Trophoblast cell (in vitro differentiated cells and primary cell): Measurements from ENCODE around the gene PRIM2.
"Not testable (repeated sequence)": the region's sequence is repeated elsewhere in the genome, so short reads cannot be mapped to it uniquely, and the experiment has no call there.

Experiments
- DNase-seq, 2 donors: peaks; one replicate each; pipeline ENCODE4 v3.0.0-alpha.2; 2016
- H2AFZ ChIP-seq: 2 replicates; pipeline ENCODE4 v1.6.1; 2013; ENCODE audit warnings: low read length, moderate library complexity, mild to moderate bottlenecking; ENCODE audit not compliant: insufficient read depth, poor library complexity
- H2AK5ac ChIP-seq: 2 replicates; pipeline ENCODE4 v1.6.1; 2013; ENCODE audit warnings: mild to moderate bottlenecking, low read length
- H2BK120ac ChIP-seq: 2 replicates; pipeline ENCODE4 v1.6.1; 2013; ENCODE audit warnings: low read length, mild to moderate bottlenecking, moderate library complexity; ENCODE audit not compliant: insufficient read depth, poor library complexity
- H2BK12ac ChIP-seq: 2 replicates; pipeline ENCODE4 v1.6.1; 2013; ENCODE audit warnings: mild to moderate bottlenecking, low read length, moderate library complexity
- H2BK5ac ChIP-seq: 2 replicates; pipeline ENCODE4 v1.6.1; 2013; ENCODE audit warnings: low read length, low read depth, moderate library complexity, mild to moderate bottlenecking; ENCODE audit not compliant: poor library complexity
- H3K14ac ChIP-seq: 2 replicates; pipeline ENCODE4 v1.6.1; 2013; ENCODE audit warnings: mild to moderate bottlenecking, low read length
- H3K18ac ChIP-seq: 2 replicates; pipeline ENCODE4 v1.6.1; 2013; ENCODE audit warnings: mild to moderate bottlenecking, low read length
- H3K23ac ChIP-seq: 2 replicates; pipeline ENCODE4 v1.6.1; 2013; ENCODE audit warnings: low read length
- H3K27ac ChIP-seq: 2 replicates; pipeline ENCODE4 v1.5.1; 2013; ENCODE audit warnings: low read depth, mild to moderate bottlenecking, inconsistent platforms, low read length, moderate library complexity
- H3K27me3 ChIP-seq: 2 replicates; pipeline ENCODE4 v1.6.1; 2013; ENCODE audit warnings: inconsistent platforms, mild to moderate bottlenecking, low read length, moderate library complexity; ENCODE audit not compliant: insufficient read depth
- H3K36me3 ChIP-seq, 2 experiments: 1 replicate in 1 of 2; 2 replicates in 1 of 2; pipeline ENCODE4 v1.6.1; 2013; ENCODE audit warnings: low read length in 2 of 2, mild to moderate bottlenecking in 2 of 2, moderate library complexity in 1 of 2; ENCODE audit not compliant: insufficient read depth in 2 of 2, control insufficient read depth in 1 of 2
- H3K4ac ChIP-seq: 2 replicates; pipeline ENCODE4 v1.6.1; 2013; ENCODE audit warnings: low read depth, mild to moderate bottlenecking, low read length, moderate library complexity
- H3K4me1 ChIP-seq, 2 experiments: 1 replicate in 1 of 2; 2 replicates in 1 of 2; pipeline ENCODE4 v1.6.1; 2013; ENCODE audit warnings: low read length in 2 of 2, mild to moderate bottlenecking in 2 of 2, moderate library complexity in 1 of 2; ENCODE audit not compliant: insufficient read depth in 2 of 2, control insufficient read depth in 1 of 2
- H3K4me2 ChIP-seq: 2 replicates; pipeline ENCODE4 v1.6.1; 2013; ENCODE audit warnings: inconsistent platforms, mild to moderate bottlenecking, low read length, moderate library complexity
- H3K4me3 ChIP-seq: 2 replicates; pipeline ENCODE4 v1.5.1; 2013; ENCODE audit warnings: mild to moderate bottlenecking, low read depth, low read length, inconsistent platforms
- H3K79me1 ChIP-seq: one replicate; pipeline ENCODE4 v1.6.1; 2013; ENCODE audit warnings: low read length
- H3K79me2 ChIP-seq: 2 replicates; pipeline ENCODE4 v1.6.1; 2013; ENCODE audit warnings: low read length, mild to moderate bottlenecking; ENCODE audit not compliant: control insufficient read depth, insufficient read depth, poor library complexity
- H3K9ac ChIP-seq: 2 replicates; pipeline ENCODE4 v1.6.1; 2013; ENCODE audit warnings: mild to moderate bottlenecking, low read length
- H3K9me3 ChIP-seq: 2 replicates; pipeline ENCODE4 v1.6.1; 2013; ENCODE audit warnings: low read depth, mild to moderate bottlenecking, control low read depth, inconsistent platforms, low read length; ENCODE audit not compliant: insufficient read depth
- H4K12ac ChIP-seq: 2 replicates; pipeline ENCODE4 v1.6.1; 2013; ENCODE audit warnings: low read depth, mild to moderate bottlenecking, low read length, moderate library complexity
- H4K8ac ChIP-seq: 2 replicates; pipeline ENCODE4 v1.6.1; 2013; ENCODE audit warnings: low read depth, mild to moderate bottlenecking, low read length, moderate library complexity
- H4K91ac ChIP-seq: one replicate; pipeline ENCODE4 v1.6.1; 2013; ENCODE audit warnings: low read depth, mild to moderate bottlenecking, low read length, moderate library complexity
- WGBS: extraction: QIAGEN DNeasy Blood & Tissue Kit; methylation state at CpG from one replicate; pipeline ENCODE4 v1.1.7; 2013; ENCODE audit warnings: missing lambda C conversion rate; ENCODE audit not compliant: insufficient read length, insufficient coverage; ENCODE audit errors: extremely low coverage; 5-methylcytosine and 5-hydroxymethylcytosine counted together

PRIM2 gene

GRCh38 chr6:57311300-57312003 is 6.0 kb upstream of the PRIM2 start:
- no CpG with 5 or more reads among the region's 44 CpGs for WGBS
- H3K36me3 ChIP-seq: not testable (repeated sequence)

GRCh38 chr6:57312004-57312345 is 5.5 kb upstream of the PRIM2 start:
- no peak overlapping the region for H3K23ac ChIP-seq
- no peak overlapping the region for H4K12ac ChIP-seq
- H2BK5ac ChIP-seq: no peak overlapping the region
- WGBS: no CpG with 5 or more reads among the region's 3 CpGs
- no peak for DNase-seq
- peaks cover 2% of the 10 kb centered on the region for H3K79me1 ChIP-seq
- no peak overlapping the region for H4K8ac ChIP-seq
- H3K9ac ChIP-seq: no peak overlapping the region
- H3K27me3 ChIP-seq: no peaks in the 10 kb centered on the region
- H2BK120ac ChIP-seq: no peak overlapping the region
- no peaks in the 10 kb centered on the region for H3K36me3 ChIP-seq
- no peak overlapping the region for H3K4me3 ChIP-seq
- no peaks in the 10 kb centered on the region for H3K4me1 ChIP-seq
- no peak overlapping the region for H3K27ac ChIP-seq
- peaks cover 5% of the 10 kb centered on the region for H3K9me3 ChIP-seq
- no peak overlapping the region for H3K14ac ChIP-seq
- no peak overlapping the region for H2AK5ac ChIP-seq
- no peak overlapping the region for H3K4me2 ChIP-seq
- H4K91ac ChIP-seq: no peak overlapping the region
- H2BK12ac ChIP-seq: no peak overlapping the region
- H3K18ac ChIP-seq: no peak overlapping the region
- H3K4ac ChIP-seq: no peak overlapping the region
- H2AFZ ChIP-seq: no peak overlapping the region
- H3K79me2 ChIP-seq: no peaks in the 10 kb centered on the region

More at GRCh38 chr6:57311300-57312003, 6.0 kb upstream of the PRIM2 start:
- H3K23ac ChIP-seq, H2AFZ ChIP-seq, H2AK5ac ChIP-seq, H3K4me2 ChIP-seq, H3K4me3 ChIP-seq, H4K8ac ChIP-seq, DNase-seq, H3K79me2 ChIP-seq, H4K91ac ChIP-seq, H2BK5ac ChIP-seq, H3K79me1 ChIP-seq, H3K9ac ChIP-seq, H3K27me3 ChIP-seq, H2BK12ac ChIP-seq, H3K14ac ChIP-seq, H3K27ac ChIP-seq, H3K4me1 ChIP-seq, H3K4ac ChIP-seq, H3K9me3 ChIP-seq, H4K12ac ChIP-seq, H2BK120ac ChIP-seq, H3K18ac ChIP-seq: not testable (repeated sequence)

GRCh38 chr6:57313009-57313408 is 4.4 kb upstream of the PRIM2 start:
- H3K14ac ChIP-seq: no peak overlapping the region
- H3K36me3 ChIP-seq: no peaks in the 10 kb centered on the region
- H3K27ac ChIP-seq: no peak overlapping the region
- H3K9ac ChIP-seq: no peak overlapping the region
- no peak overlapping the region for H2AK5ac ChIP-seq
- H2AFZ ChIP-seq: no peak overlapping the region
- no peak overlapping the region for H3K18ac ChIP-seq
- no peak overlapping the region for H3K4ac ChIP-seq
- H4K12ac ChIP-seq: no peak overlapping the region
- H3K27me3 ChIP-seq: no peaks in the 10 kb centered on the region
- peaks cover 6% of the 10 kb centered on the region for H3K79me1 ChIP-seq
- H3K4me2 ChIP-seq: no peak overlapping the region
- H4K91ac ChIP-seq: no peak overlapping the region
- no peak overlapping the region for H3K4me3 ChIP-seq
- peaks cover 4% of the 10 kb centered on the region for H3K79me2 ChIP-seq
- H3K4me1 ChIP-seq: no peaks in the 10 kb centered on the region
- DNase-seq: no peak
- H3K23ac ChIP-seq: no peak overlapping the region
- no peak overlapping the region for H2BK5ac ChIP-seq
- H4K8ac ChIP-seq: no peak overlapping the region
- no peak overlapping the region for H2BK12ac ChIP-seq
- peaks cover 5% of the 10 kb centered on the region for H3K9me3 ChIP-seq
- no peak overlapping the region for H2BK120ac ChIP-seq

- Histone ChIP-seq H2AFZ (no peak overlapping the region), H3K36me3 (no peaks in the 10 kb centered on the region), H4K8ac (no peak overlapping the region), H3K18ac (no peak overlapping the region), H3K4ac (no peak overlapping the region), H2BK5ac (no peak overlapping the region), H3K79me1 (peaks cover 6% of the 10 kb centered on the region), H3K4me1 (no peaks in the 10 kb centered on the region), H3K9me3 (peaks cover 5% of the 10 kb centered on the region), H2BK120ac (no peak overlapping the region), H3K4me2 (no peak overlapping the region), H3K14ac (no peak overlapping the region), H2AK5ac (no peak overlapping the region), H3K27ac (no peak overlapping the region), H4K91ac (no peak overlapping the region), H4K12ac (no peak overlapping the region), H3K9ac (no peak overlapping the region), H3K4me3 (no peak overlapping the region), H3K27me3 (no peaks in the 10 kb centered on the region), H3K79me2 (peaks cover 4% of the 10 kb centered on the region), H2BK12ac (no peak overlapping the region), H3K23ac (no peak overlapping the region)
- no CpG with 5 or more reads among the region's 12 CpGs for WGBS
- DNase-seq: no peak
These were observed 3.5 kb upstream of the PRIM2 start for GRCh38 chr6:57313711-57314471.
